GM19240 (cell line): ENCODE data around the gene SH2D3C.
A peak's percentile ranks its signal among the peaks of the same experiment; 100 is the strongest.
"Not testable (repeated sequence)": the region's sequence is repeated elsewhere in the genome, so short reads cannot be mapped to it uniquely, and the experiment has no call there.

Experiments used
- DNase-seq: peaks from one replicate; pipeline ENCODE4 v3.0.0; 2011; ENCODE audit warnings: low spot score; ENCODE audit not compliant: insufficient read length

The SH2D3C gene

DNA sequence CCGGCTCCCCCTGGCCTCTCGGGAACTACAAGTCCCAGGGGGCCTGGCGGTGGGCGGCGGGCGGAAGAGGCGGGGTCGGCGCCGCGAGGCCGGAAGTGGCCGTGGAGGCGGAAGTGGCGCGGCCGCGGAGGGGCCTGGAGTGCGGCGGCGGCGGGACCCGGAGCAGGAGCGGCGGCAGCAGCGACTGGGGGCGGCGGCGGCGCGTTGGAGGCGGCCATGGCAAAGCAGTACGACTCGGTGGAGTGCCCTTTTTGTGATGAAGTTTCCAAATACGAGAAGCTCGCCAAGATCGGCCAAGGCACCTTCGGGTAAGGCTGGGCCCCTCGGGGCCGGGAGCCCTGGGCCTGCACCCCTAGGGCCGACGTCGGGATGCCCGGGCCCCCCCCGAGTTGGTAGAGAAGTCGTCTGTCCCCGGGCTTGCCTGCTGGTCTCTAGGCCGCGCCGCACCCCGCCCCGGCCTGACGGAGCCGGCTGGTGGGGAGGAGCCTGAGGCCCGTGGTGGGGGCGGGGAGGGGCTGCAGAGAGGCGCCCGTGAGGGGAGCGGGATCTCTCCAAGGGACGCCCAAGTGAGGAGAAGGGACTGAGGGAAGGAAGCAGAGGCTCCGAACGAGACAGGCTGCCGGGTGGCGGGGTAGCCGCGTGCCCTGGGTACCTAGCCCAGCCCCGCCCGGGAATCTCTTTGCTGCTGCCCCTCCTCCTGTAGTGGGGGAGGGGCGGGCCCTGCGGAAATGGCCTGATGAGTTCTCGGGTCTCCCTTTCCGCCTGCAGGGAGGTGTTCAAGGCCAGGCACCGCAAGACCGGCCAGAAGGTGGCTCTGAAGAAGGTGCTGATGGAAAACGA lies 7.7 kb upstream of the SH2D3C start, which contains the start of gene CDK9:
Gene CDK9 (plus strand): TSS at position 102 of the 840 bp plus-strand sequence. CDS start 115 bp downstream, at position 217.
- DNase-seq, result peak; percentile 88

- DNase-seq, result peak; percentile 70
Observed at GRCh38 chr9:127785023-127785932, 6.8 kb upstream of the SH2D3C start.

DNA sequence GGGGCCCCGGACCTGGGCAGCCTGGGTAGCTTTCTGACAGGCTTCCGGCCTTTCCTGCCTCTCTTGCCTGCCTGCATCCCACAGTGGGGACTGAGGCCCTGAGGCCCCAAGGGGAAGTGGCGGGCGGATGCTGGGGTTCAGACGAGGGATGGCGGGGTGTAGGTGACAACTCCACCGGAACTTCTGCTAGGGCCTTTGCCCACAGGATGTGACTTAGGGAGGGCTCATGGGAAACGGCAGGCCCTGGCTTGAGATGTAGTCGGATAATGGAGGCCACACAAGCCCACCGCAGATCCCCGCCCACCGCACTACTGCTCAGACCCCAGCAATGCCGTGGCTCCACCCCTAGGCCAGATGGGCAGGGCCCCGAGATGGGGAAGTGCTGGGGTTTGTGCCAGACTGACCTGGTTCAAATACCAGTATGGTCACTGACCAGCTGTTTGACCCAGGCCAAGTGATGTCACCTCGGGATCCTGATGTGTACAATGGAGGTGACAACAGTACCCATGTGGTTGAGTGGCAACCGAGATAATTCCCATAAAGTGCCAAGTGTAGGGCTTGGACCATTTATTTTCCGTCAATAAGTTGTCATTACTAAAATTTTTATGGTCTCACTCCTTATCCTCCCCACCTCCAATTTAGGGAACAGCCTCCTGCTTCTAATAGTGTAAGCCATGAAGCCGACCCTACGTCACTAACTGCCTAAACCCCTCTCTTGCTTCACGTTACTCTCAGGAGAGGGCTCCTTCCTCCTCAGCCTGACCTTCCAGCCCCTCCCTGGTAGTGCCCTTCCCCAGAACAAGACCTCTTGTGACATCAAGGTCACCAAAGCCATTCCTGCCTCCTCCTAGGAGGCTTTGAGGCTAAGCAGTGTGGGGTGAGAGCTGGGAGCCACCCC lies 4.9 kb upstream of the SH2D3C start:
- peak; percentile 47 for DNase-seq

DNA sequence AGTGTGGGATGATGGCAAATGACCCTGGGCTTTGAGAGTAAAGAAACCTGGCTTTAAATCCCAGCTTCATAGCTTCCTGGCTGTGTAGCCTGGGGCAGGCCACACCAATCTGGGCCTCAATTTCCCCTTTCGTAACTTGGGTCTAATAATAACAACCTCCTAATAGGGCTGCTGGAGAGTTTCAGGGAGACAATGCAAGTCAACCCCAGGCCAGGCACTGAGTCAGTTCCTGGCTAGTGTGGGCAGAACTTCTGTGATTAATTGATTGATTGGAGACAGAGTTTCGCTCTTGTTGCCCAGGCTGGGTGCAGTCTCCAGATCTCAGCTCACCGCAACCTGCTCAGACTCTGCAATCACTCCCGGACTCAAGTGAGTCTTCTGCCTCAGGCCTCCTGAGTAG lies 3.3 kb upstream of the SH2D3C start:
- no peak for DNase-seq

- DNase-seq, result not testable (repeated sequence)
Observed at GRCh38 chr9:127780909-127781308, 2.4 kb upstream of the SH2D3C start.

DNA sequence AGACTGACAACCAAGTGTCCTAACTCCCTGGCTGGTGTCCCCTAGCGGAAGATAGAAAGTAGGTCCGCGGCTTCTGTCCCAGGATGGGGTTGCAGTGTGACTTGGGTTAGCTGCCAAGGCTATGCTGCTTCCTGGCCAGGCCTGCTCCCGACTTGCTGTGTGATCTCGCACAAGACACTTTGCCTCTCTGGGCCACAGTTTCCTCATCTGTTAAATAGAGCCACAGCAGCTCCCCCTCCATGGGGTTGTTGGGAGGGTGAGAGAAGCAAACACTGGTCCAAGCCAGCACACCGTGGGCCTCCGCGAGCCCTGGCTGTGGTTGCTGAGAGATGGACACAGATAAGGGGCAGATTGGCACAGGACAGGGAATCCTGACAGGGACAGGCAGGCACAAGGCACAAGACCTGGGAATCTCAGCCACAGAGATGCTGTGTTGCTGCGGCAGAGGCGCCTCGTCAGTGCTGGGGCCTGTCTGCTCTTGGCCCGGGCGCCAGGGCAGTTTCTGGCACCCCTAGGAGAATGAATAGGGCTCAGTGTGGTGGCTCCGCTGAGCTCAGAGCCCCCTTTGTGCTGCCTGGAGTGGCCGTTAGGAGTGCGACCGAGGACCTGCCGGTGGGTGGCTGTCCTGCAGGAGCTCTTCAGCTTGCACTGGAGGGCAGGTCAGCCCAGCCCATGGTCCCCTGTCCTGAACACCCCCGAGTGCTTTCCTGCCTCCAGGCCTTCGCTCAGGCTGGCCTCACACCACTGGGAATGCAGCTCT lies 1.8 kb upstream of the SH2D3C start:
- no peak for DNase-seq

DNA sequence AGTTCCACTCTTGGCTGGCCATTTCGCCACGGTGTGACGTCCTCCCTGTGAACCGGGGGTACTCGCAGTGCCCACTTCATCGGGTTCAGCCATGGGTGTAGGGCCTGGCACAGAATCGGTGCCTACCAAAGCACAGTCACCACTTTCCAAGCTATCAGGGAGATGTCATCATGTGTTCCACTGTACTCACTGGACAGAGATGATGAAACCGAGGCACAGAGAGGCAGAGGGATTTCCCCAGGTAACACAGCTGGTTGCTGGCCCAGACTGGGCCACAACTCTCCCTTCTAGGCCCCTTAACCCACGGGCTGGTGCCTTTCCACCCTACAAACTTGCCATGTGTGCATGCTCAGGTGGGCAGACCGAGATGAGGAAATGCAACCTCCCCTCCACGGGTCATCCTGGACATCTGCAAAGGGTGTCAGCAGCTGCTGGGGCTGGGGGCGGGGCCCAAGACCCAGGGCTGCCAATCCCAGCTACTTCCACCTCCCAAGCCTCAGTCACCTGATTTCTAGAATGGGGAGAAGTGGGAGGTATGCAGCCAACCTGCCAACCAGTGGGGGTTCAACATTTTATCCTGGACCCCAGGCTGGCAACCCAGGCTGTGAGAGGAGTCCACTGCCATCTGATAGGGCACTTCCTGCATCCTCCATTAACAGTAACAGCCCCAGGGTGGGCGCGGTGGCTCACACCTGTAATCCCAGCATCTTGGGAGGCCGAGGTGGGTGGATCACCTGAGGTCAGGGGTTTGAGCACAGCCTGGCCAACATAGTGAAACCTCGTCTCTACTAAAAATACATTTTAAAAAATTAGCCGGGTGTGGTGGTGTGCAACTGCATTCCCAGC lies 893 bp upstream of the SH2D3C start:
- DNase-seq, result no peak

DNA sequence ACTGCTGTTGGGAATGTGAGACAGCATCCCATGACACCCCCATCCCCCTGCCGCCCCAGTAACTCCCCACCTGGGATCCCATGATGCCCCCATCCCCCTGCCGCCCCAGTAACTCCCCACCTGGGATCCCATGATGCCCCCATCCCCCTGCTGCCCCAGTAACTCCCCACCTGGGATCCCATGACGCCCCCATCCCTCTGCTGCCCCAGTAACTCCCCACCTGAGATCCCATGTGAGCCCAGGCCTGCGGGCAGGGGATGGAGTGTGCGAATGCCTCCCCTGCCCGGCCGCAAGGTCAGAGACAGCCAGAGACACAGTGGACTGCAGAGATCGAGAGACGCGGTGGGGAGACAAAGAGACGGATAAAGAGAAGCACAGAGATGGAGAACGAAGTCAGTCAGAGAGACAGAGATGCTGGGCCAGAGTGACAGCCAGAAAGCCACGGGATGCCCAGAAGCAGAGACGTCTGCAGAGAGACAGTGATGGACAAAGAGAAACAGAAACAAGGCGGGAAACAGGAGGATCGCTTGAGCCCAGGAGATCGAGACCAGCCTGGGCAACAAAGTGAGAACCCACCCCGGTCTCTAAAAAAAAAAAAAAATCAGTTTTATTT lies 992 bp downstream of the SH2D3C start:
- DNase-seq, result no peak

- DNase-seq, result no peak
Observed at GRCh38 chr9:127776924-127777289, 1.6 kb downstream of the SH2D3C start.

GRCh38 chr9:127776195-127776923 lies 2.1 kb downstream of the SH2D3C start:
- no peak for DNase-seq

DNA sequence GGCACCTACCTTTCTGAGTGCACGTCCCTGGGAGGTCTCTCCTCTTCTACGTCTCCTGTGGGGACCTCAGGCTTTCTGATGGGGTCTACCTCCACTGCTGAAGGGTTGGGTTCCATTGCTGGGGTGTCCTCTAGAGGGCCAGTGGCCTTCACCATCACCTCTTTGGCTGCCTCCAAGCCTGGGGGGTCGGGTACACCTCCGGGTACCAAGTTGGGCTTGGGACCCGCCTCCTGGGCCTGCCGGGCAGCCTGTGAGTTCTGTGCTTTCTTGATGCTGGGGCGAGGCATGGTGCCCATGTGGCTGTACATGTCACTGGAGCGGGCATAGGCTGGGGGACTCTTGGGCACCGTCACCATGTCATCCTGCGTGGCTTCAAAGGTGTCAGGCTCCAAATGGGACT lies 4.5 kb downstream of the SH2D3C start:
- DNase-seq, result no peak

DNA sequence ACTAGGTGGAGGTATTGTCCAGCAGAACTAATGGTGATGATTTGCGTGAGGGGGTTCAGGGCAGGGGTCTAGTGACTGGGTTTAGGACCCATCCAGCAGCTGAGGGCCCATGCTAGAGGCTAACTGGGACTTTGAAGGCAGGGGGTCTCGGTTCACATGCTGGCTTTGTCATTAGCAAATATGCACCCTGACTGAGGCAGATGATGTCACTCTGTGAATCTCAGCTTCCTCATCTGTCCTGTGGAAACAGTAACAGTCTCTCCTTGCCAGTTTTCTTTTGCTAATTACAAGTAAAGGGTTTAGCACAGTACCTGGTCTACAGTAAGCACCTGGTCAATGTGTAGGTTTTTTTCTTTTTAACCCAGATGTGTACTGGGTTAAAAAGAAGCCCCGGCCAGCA lies 5.2 kb downstream of the SH2D3C start:
- DNase-seq, result no peak

DNA sequence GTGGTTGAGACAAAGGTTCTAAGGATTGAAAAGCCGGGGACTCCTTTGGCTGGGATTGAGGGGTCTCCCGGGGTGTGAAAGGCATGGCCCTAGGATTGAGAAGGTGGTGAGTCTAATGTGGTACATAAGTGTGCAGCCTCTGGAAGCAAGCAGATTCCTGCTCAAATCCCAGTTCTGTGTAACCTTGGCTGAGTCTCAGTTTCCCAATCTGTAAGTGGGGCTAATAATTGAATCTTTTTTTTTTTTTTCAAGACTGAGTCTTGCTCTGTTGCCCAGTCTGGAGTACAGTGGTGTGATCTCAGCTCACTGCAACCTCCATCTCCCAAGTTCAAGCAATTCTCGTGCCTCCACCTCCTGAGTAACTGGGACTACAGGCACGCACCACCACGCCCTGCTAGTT lies 5.9 kb downstream of the SH2D3C start:
- DNase-seq, result no peak

DNA sequence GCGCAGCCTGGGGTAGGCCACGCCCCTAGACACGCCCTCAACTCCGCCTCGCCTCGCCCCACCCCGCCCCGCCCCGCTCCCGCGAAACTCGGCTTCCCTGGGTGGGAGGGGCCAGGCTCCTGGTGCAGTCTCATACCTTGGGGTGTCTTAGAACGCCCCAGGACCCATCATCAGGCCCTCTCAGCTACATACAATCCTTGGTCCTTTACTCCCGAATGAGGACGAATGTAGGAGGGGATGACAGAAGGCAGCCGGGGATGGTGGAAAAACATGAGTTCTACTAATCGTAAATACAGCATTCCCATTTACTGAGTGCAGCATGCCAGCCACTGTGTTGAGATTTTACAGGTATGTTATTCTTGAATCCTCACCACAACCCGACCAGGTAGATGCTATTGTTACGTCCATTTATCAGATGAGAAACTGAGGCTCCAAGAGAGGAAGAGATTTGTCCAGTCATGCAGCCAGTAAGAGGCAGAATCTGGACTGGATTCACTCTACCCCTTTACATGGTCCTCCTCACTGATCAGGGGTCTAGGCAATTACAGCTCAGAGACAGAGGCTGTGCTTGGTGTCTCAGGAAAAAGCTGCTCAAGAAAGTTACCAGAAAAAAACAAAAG lies 6.8 kb downstream of the SH2D3C start:
- DNase-seq, result no peak

DNA sequence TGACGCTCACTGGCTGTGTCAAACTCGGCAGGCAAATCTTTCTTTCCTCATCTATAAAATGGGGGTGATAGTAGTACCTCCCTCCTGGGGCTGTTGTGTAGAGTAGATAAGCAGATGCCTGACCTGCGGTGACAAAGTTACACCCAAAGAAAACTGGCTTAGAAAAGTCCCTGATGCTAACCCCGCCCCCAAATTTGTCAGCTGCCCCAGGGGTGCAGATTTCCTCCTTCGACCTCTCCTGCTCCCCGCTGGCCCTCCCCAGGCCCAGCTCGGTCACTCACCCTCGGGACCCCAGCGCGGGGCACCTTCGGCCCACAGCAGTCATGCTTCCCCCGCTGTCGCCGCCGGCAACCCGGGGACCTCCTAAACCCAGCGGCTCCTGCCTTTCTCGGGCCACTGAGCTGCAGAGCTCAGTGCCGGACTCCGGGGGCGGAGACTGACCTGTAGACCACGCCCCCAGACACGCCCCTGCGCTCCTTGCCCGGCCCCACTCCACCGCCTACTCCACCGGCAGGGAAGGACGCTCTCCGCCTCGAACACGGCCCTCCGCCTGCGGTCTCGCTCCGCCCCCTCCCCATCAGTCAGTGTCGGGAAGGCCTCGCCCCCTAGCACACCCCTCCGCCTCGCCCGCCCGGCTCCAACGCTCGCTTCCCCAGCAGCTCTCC lies 7.4 kb downstream of the SH2D3C start:
- peak; percentile 70 for DNase-seq

- no peak for DNase-seq
Observed at GRCh38 chr9:127770583-127770904, 7.9 kb downstream of the SH2D3C start.

DNA sequence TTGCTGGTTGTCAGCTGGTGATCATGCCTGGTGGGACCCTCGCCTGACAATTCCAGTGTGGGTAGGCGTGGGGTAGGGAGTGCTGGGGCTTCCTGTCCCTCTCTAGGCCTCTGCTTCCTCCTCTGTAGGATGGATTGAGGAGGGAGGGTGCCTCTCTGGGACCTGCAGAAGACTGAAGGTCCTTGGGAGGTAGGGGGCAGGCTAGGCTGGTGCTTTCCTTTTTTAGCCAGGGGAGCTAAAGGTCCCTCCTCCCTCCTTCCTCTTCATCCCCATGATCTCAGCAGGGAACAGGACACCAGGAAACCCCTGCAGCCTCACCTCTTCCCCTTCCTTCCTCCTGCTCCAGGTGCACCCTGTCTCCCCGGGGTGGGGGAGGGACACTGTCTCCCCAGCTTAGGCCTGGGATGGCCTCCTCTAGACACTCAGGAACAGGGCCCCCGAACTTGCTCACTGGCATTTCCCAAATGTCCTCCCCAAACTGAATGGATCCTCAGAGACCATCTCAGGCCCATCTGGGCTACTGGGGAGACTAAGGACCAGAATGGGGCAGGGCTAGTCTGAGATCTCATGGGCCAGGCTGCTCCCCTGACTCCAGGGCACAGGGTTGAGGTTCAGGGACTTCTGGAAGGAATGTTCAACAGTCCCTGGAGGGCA lies 8.4 kb downstream of the SH2D3C start:
- DNase-seq, result no peak
